Cardiac muscle cell (in vitro differentiated cells and primary cell): ENCODE results near the gene BLOC1S6. TPM values are rescaled to one million over a fixed set of nuclear protein-coding genes. Genes with fewer than 3 reads are reported as not detected.

Experiments used
- DNase-seq, 2 donors: peaks; one replicate each; pipeline versions ENCODE4 v3.0.0 to v3.0.0-alpha.2; 2010 to 2017; ENCODE audit warnings: low read depth in 1 of 2, low spot score in 1 of 2
- H3K27ac ChIP-seq: fragments of 200-600 bp; sonication (generic); 2 replicates; pipeline ENCODE4 v1.5.1; 2016
- H3K27me3 ChIP-seq: fragments of 200-600 bp; sonication (generic); 2 replicates; pipeline ENCODE4 v1.6.0; 2016; ENCODE audit warnings: control low read depth
- H3K36me3 ChIP-seq: fragments of 200-600 bp; sonication (generic); 2 replicates; pipeline ENCODE4 v1.5.1; 2016; ENCODE audit warnings: control low read depth
- H3K4me1 ChIP-seq: fragments of 200-600 bp; sonication (generic); 2 replicates; pipeline ENCODE4 v1.8.1; 2017; ENCODE audit warnings: low read depth, mild to moderate bottlenecking, mixed run types
- H3K4me3 ChIP-seq: fragments of 200-600 bp; sonication (generic); 2 replicates; pipeline ENCODE4 v1.5.1; 2016; ENCODE audit warnings: mild to moderate bottlenecking
- H3K9me3 ChIP-seq: fragments of 200-600 bp; sonication (generic); 2 replicates; pipeline ENCODE4 v1.5.1; 2017; ENCODE audit warnings: low read depth, mild to moderate bottlenecking, control low read depth
- polyA plus RNA-seq: library from polyadenylated mRNA; unstranded; fragments of >200 nt; fragmentation: Nextera tagmentation; extraction: Ambion mirVana; gene quantifications from 2 replicates; pipeline ENCODE4 v1.2.1, GENCODE V29; 2016
- total RNA-seq: library from RNA; depleted of rRNA; stranded (reverse); fragments of >200 nt; gene quantifications from 2 replicates; pipeline ENCODE4 v1.2.3, GENCODE V29; 2016
- TF ChIP-seq, protein P1 (sequence below): IDR thresholded peaks from 2 replicates; pipeline ENCODE4 v1.5.1; 2012; ENCODE audit warnings: low read depth, mild to moderate bottlenecking, low read length

BLOC1S6 gene
- total and polyA plus RNA-seq, 2 experiments from 2014 or later, result 30.4 to 44.4 TPM

DNA sequence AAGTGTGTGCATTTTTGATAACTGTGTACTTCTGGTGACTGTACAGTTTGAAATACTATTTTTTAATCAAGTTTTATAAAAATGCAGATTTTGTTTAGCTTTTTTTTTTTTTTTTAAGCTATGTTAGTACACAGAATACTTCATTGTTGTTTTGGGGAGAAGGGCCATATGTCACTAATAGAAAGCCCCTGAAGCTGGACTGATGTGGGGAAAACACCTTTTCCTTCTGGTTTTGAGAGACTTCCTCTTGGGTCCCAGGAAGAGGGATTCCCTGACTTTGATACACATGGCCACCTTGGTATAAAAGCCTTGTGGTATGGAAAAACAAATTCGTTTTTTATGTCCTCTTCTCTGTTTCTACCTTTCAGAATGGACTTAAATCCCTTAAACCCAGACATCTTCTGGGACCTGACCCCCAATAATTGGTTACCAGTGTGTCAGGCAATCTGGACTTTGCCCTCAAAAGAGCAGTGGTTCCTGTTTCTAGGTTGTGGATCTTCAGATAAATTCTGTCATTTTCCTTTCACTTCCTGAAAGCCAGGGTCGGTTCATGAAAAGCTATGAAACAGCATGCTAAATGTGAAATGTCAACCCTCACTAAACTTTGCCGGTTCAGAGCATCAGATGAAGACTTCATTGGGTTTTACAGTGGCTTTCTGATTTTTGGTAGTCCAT lies 31.1 kb upstream of the BLOC1S6 start:
- TF ChIP-seq, protein P1, sequence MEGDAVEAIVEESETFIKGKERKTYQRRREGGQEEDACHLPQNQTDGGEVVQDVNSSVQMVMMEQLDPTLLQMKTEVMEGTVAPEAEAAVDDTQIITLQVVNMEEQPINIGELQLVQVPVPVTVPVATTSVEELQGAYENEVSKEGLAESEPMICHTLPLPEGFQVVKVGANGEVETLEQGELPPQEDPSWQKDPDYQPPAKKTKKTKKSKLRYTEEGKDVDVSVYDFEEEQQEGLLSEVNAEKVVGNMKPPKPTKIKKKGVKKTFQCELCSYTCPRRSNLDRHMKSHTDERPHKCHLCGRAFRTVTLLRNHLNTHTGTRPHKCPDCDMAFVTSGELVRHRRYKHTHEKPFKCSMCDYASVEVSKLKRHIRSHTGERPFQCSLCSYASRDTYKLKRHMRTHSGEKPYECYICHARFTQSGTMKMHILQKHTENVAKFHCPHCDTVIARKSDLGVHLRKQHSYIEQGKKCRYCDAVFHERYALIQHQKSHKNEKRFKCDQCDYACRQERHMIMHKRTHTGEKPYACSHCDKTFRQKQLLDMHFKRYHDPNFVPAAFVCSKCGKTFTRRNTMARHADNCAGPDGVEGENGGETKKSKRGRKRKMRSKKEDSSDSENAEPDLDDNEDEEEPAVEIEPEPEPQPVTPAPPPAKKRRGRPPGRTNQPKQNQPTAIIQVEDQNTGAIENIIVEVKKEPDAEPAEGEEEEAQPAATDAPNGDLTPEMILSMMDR, result no peak
- no peak for DNase-seq
- Histone ChIP-seq H3K9me3 (no peaks in the 10 kb centered on the region), H3K4me1 (no peaks in the 10 kb centered on the region), H3K27ac (no peak overlapping the region), H3K27me3 (peaks cover 34% of the 10 kb centered on the region), H3K36me3 (no peaks in the 10 kb centered on the region), H3K4me3 (no peak overlapping the region)

DNA sequence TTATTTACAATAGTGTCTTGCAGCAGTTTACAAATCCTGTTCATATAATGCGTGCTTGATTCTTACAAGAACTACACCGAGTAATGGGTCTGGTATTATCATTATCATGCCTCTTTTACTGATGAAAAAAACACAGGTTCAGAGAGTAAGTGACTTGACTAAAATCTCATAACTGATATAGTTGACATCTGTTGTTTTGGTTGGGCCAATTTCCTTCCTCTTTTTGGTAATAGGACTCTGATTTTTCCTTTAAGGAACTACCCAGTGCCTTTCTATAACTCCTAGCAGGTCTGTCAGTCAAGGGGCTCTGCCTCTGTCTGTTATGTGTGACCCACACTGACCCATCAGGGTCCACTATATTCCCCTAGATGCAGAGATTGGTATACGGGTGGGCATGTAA lies 14.6 kb upstream of the BLOC1S6 start:
- Histone ChIP-seq H3K9me3 (no peaks in the 10 kb centered on the region), H3K27ac (no peak overlapping the region), H3K4me3 (no peak overlapping the region), H3K36me3 (no peaks in the 10 kb centered on the region), H3K4me1 (no peaks in the 10 kb centered on the region), H3K27me3 (no peaks in the 10 kb centered on the region)
- TF ChIP-seq, protein P1, result no peak
- no peak for DNase-seq

DNA sequence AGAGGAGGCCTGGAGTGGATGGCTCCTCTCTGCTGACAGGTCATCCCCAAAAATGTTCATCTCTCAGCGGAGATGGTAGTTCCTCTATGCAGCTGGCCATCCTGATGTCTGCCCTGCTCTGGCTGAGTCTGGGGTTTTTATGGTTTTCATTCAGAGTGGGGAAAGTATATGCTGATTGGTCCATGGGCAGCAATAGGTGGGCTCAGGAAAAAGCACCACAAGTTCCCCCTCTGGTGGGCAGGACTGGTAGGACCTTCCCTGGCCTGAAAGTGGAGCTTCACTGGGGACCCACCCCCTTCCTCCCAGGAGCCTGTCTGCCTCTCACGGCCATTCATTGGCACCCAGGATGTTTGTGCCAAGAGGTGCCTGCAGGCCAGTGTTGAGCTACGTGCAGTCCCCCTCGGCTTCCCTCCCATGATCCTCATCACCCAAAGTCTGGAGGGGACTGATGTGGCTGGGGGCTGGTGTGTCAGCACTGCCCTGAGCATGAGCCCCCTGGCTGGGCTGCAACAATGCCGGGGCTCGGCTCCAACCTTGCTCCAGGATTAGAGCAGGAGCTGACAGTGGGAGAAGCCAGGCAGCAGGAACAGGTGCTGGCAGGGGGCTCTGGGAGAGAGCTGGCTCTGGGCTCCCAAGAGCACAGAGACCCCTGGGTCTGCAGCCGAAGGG lies 13.1 kb upstream of the BLOC1S6 start:
- no peaks in the 10 kb centered on the region for H3K9me3 ChIP-seq
- no peak overlapping the region for H3K27ac ChIP-seq
- no peak overlapping the region for H3K4me3 ChIP-seq
- TF ChIP-seq, protein P1, result peak; percentile 18
- H3K4me1 ChIP-seq, result no peaks in the 10 kb centered on the region
- H3K36me3 ChIP-seq, result no peaks in the 10 kb centered on the region
- no peaks in the 10 kb centered on the region for H3K27me3 ChIP-seq
- peak; percentile 6 to 77 for DNase-seq

DNA sequence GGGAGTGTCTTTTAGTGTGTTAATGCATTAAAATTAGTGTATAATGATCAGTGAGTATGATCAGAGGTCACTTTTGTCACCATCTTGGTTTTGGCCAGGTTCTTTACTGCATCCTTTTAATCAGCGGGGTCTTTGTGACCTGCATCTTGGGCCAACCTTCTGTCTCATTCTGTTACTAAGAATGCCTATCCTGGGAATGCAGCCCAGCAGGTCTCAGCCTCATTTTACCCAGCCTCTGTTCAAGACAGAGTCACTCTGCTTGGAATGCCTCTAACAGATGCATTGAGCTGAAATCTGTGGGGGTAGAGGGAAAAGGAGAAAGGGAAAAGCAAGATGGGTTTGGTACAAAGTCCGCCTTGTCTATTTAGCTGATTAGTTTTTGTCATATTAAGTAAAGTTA lies 5.3 kb upstream of the BLOC1S6 start:
- no peak overlapping the region for H3K27ac ChIP-seq

DNA sequence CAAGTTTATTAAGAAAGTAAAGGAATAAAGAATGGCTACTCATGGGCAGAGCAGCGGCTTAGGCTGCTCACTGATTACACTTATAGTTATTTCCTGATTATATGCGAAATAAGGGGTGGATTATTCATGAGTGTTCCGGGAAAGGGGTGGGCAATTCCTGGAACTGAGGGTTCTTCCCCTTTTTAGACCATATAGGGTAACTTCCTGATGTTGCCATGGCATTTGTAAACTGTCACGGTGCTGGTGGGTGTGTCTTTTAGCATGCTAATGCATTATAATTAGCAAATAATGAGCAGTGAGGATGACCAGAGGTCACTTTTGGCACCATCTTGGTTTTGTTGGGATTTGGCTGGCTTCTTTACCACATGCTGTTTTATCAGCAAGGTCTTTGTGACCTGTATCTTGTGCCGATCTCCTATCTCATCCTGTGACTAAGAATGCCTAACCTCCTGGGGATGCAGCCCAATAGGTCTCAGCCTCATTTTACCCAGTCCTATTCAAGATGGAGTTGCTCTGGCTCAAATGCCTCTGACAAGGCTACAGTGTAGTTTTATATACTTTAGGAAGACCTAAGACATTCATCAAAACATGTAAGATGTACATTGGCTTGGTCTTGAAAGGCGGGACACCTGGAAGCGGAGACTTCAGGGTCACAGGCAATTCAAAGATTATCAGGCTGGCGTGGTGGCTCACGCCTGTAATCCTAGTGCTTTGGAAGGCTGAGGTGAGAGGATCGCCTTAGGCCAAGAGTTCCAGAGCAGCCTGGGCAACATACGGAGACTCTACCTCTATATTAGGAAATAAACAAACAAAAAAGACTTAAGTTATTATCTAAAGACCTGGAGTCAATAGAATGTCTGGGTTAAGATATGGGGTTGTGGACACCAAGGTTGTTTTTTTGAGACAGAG lies 3.2 kb upstream of the BLOC1S6 start:
- no peak overlapping the region for H3K4me3 ChIP-seq
- H3K27me3 ChIP-seq, result no peaks in the 10 kb centered on the region
- no peaks in the 10 kb centered on the region for H3K36me3 ChIP-seq
- H3K27ac ChIP-seq, result no peak overlapping the region
- DNase-seq, result peak in 1 of 2 donors; percentile 11
- H3K9me3 ChIP-seq, result no peaks in the 10 kb centered on the region
- TF ChIP-seq, protein P1, result no peak
- H3K4me1 ChIP-seq, result peaks cover 7% of the 10 kb centered on the region

More for the DNA sequence above, 5.3 kb upstream of the BLOC1S6 start:
- TF ChIP-seq, protein P1, result no peak
- Histone ChIP-seq H3K27me3 (no peaks in the 10 kb centered on the region), H3K4me3 (no peak overlapping the region), H3K36me3 (no peaks in the 10 kb centered on the region), H3K9me3 (no peaks in the 10 kb centered on the region), H3K4me1 (no peaks in the 10 kb centered on the region)
- DNase-seq, result no peak
